GM13976 (cell line): ENCODE results near the gene LRP11.

Experiments used
- DNase-seq: peaks from one replicate; pipeline ENCODE4 v3.0.0; 2012; ENCODE audit warnings: low spot score
- CTCF ChIP-seq: IDR thresholded peaks from 2 replicates; pipeline ENCODE4 v1.5.1; 2012; ENCODE audit warnings: borderline replicate concordance, mild to moderate bottlenecking; ENCODE audit not compliant: insufficient read depth; ENCODE audit errors: extremely low read depth, missing control alignments, control extremely low read depth
- in situ Hi-C: fragments of 300-500 bp; cut with MboI; formaldehyde crosslinking; loops from one replicate; pipeline ENCODE4 v1.12.0; 2022; ENCODE audit warnings: low sequenced_read_pairs, mixed read lengths, inconsistent platforms; ENCODE audit not compliant: unreplicated experiment

The LRP11 gene

GRCh38 chr6:149889326-149889725, 25.2 kb upstream of the LRP11 start:
- TF ChIP-seq CTCF, result no peak
- in situ Hi-C loops, result no loop called here
- DNase-seq, result no peak

- TF ChIP-seq CTCF, result no peak
- DNase-seq, result no peak
- in situ Hi-C loops, result no loop called here
Observed at GRCh38 chr6:149888659-149889058, 24.5 kb upstream of the LRP11 start.

DNA sequence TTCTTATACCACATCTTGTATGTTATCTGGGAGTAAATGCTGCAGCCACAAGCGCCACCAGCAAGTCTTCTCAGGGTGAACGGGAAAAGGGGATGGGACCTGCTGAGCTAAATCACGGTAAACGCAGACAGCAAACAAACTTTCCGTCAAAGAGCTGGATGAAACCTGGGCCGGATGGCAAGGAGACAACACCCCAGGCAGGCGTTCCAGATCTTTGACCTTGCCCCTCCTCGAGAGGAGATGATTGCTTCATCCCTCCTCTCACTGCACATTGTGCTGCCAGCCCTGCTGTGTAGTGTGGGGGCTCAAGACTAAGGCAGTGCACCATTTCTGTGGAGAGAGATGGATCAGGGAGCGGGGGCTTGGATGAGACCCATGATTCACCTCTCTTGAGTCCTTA, 23.9 kb upstream of the LRP11 start:
- in situ Hi-C loops, result no loop called here
- no peak for TF ChIP-seq CTCF
- no peak for DNase-seq

DNA sequence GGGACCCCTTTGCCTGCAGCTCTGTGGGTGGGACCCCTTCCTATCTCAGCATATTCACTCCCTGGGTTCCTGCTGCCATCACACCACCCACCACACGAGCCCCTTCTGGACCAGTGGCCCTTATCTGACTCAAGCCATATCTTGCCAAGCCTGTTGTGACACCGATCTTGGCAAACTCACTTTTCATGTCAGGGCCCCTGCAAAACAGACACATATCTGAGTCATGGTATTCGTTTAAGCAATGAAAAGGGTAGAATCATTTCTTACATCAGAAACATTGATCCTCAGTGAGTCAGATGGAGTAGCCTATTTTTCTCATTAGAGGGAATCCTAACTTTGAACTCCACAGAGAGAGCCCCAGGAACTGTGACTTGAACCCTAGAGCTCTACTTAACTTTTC, 23.2 kb upstream of the LRP11 start:
- TF ChIP-seq CTCF, result no peak
- DNase-seq, result no peak
- in situ Hi-C loops, result no loop called here

- DNase-seq, result no peak
- in situ Hi-C loops, result no loop called here
- no peak for TF ChIP-seq CTCF
Observed at GRCh38 chr6:149885888-149886287, 21.7 kb upstream of the LRP11 start.

- in situ Hi-C loops, result no loop called here
- no peak for DNase-seq
- TF ChIP-seq CTCF, result no peak
Observed at GRCh38 chr6:149884617-149885016, 20.5 kb upstream of the LRP11 start.

DNA sequence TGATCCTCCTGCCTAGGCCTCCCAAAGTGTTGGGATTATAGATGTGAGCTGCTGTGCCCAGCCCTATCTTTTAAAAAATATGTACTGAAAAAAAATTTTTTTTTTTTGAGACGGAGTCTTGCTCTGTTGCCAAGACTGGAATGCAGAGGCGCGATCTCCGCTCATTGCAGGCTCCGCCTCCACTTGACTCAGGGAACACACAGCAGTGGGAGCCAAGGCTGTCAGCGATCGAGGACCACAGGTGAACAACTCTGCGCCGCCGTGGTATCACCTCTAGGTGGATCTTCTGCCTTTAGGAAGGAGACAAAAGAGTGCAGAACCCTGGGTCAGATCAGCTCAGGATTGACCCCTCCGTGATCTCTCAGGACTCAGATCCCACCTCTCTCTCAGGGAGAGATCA, 20.1 kb upstream of the LRP11 start:
- TF ChIP-seq CTCF, result no peak
- in situ Hi-C loops, result no loop called here
- no peak for DNase-seq
